Spinal cord (tissue), 10 donors: ENCODE data around the gene SMDT1. TPM values are rescaled to one million over a fixed set of nuclear protein-coding genes. Genes with fewer than 3 reads are reported as not detected.
A peak's percentile ranks its signal among the peaks of the same experiment; 100 is the strongest.
"Not testable (repeated sequence)": the region's sequence is repeated elsewhere in the genome, so short reads cannot be mapped to it uniquely, and the experiment has no call there.

ENCODE experiments used
- DNase-seq, 6 donors: peaks; one replicate each; pipeline versions ENCODE4 v3.0.0 to v3.0.0-alpha.2; 2013 to 2015; ENCODE audit warnings: low spot score in 6 of 6, low read depth in 4 of 6
- H3K27ac ChIP-seq: one replicate; pipeline ENCODE4 v1.5.1; 2013; ENCODE audit warnings: low read depth, low read length, control low read depth
- H3K27me3 ChIP-seq: one replicate; pipeline ENCODE4 v1.6.1; 2013; ENCODE audit warnings: low read length; ENCODE audit not compliant: control insufficient read depth, insufficient read depth
- H3K36me3 ChIP-seq: one replicate; pipeline ENCODE4 v1.6.1; 2013; ENCODE audit warnings: low read length; ENCODE audit not compliant: control insufficient read depth, insufficient read depth
- H3K4me1 ChIP-seq: one replicate; pipeline ENCODE4 v1.6.1; 2013; ENCODE audit warnings: low read length; ENCODE audit not compliant: control insufficient read depth, insufficient read depth
- H3K4me3 ChIP-seq: one replicate; pipeline ENCODE4 v1.5.1; 2013; ENCODE audit warnings: low read depth, low read length, control low read depth
- H3K9me3 ChIP-seq: one replicate; pipeline ENCODE4 v1.6.1; 2013; ENCODE audit warnings: low read length; ENCODE audit not compliant: control insufficient read depth, insufficient read depth
- WGBS: methylation state at CpG from one replicate; pipeline ENCODE4 v1.1.5; 2013; ENCODE audit warnings: missing lambda C conversion rate; ENCODE audit not compliant: insufficient coverage; 5-methylcytosine and 5-hydroxymethylcytosine counted together
- polyA plus RNA-seq, 2 donors: library from polyadenylated mRNA; unstranded; fragments of 120-200 nt; gene quantifications; one replicate each; pipeline ENCODE4 v1.2.1, GENCODE V29; 2013; ENCODE audit not compliant: insufficient read length in 2 of 2
- total RNA-seq, 2 donors: library from RNA; depleted of rRNA in 1 of 2; stranded (reverse); fragments of 120-200 nt in 1 of 2; fragments of >200 nt in 1 of 2; gene quantifications; one replicate each; pipeline versions ENCODE4 v1.2.3 to v1.2.4, GENCODE V29; 2013 to 2014
- donor health status: healthy.

Gene SMDT1
- total and polyA plus RNA-seq, 4 donors = 22.6 to 132 (median 77.1) TPM

DNA sequence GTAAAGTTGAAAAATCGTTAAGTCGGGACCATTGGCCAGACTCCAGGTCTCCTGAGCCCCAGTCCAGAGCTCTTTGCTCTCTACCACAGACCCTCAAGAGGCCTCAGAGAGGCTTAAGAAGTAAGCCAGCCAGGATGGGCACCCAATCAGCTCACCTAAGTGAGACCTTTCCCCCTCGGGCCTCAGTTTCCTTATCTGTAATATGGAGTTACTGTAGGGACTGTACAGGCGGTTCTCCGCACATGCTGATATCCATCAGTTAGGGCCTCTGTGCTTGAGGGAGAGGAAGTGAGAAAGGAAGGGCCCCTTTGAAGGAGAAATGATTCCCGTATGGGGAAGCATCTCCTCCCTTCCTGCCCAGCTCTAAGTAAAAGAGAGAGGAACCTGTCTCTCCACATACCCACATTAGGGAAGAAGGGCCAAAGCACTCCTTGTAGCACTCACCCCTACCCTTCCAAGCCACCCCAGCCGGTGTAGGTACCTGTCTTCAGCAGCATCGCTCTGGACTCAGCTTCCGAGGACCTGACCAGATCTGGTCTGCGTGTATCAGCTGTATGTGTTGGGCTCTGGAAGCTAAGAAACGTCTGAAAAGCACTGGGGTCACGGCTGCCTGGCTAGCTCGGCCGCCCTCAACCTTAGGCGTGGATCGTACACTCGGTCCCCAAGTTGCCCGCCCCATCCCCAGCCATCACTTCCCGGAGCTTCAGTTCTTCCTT lies 9.5 kb upstream of the SMDT1 start:
- Histone ChIP-seq H3K9me3 (no peaks in the 10 kb centered on the region), H3K27me3 (no peaks in the 10 kb centered on the region), H3K27ac (peak overlapping the region; percentile 97), H3K4me1 (peaks cover 46% of the 10 kb centered on the region), H3K4me3 (peak overlapping the region; percentile 91), H3K36me3 (peaks cover 34% of the 10 kb centered on the region)
- 9% methylated on average over 14 of the region's 19 CpGs for WGBS
- peak in 1 of 6 donors; percentile 33 for DNase-seq

- WGBS = under 1% methylated on average over 48 of the region's 56 CpGs
- H3K4me1 ChIP-seq = peaks cover 52% of the 10 kb centered on the region
- DNase-seq = peak; percentile 87 to 99 (median 94)
- H3K4me3 ChIP-seq = peak within 1 kb of the TSS; percentile 91
- no peaks in the 10 kb centered on the region for H3K9me3 ChIP-seq
- H3K27ac ChIP-seq = peak within 1 kb of the TSS; percentile 97
- peaks cover 27% of the 10 kb centered on the region for H3K36me3 ChIP-seq
- no peaks in the 10 kb centered on the region for H3K27me3 ChIP-seq
Measured at GRCh38 chr22:42070517-42071422, 8.7 kb upstream of the SMDT1 start, which contains the start of gene NAGA. Gene NAGA, minus strand, starts transcription at chr22:42070812. Its CDS starts 515 bp downstream, at chr22:42070297.

DNA sequence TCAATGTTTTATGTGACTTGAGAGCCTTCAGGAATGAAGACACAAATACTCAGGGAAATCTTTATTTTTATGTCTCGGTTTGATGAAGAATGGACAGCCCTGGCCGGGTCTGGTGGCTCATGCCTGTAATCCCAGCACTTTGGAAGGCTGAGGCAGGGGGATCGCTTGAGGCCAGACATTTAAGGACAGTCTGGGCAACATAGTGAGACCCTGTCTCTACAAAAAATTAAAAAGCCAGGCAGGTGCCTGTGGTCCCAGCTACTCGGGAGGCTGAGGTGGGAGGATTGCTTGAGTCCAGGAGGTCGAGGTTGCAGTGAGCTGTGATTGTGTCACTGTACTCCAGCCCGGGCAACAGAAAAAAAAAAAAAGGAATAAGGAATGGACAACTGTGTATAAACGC lies 8.0 kb upstream of the SMDT1 start:
- Histone ChIP-seq H3K4me3 (peak overlapping the region; percentile 91), H3K27ac (peak overlapping the region; percentile 97), H3K36me3 (peaks cover 19% of the 10 kb centered on the region), H3K4me1 (peaks cover 52% of the 10 kb centered on the region)
- not testable (repeated sequence) for DNase-seq, H3K9me3 ChIP-seq, H3K27me3 ChIP-seq
- WGBS = 63% methylated on average over 7 of the region's 7 CpGs

- Histone ChIP-seq H3K27ac (no peak overlapping the region), H3K9me3 (no peaks in the 10 kb centered on the region), H3K4me3 (no peak overlapping the region), H3K4me1 (peaks cover 56% of the 10 kb centered on the region), H3K36me3 (peaks cover 15% of the 10 kb centered on the region), H3K27me3 (no peaks in the 10 kb centered on the region)
- WGBS = 85% methylated on average over 8 of the region's 8 CpGs
- peak in 1 of 6 donors; percentile 17 for DNase-seq
Measured at GRCh38 chr22:42072606-42073330, 6.7 kb upstream of the SMDT1 start.

GRCh38 chr22:42073621-42074041 lies 5.9 kb upstream of the SMDT1 start:
- peaks cover 8% of the 10 kb centered on the region for H3K36me3 ChIP-seq
- no peaks in the 10 kb centered on the region for H3K9me3 ChIP-seq
- H3K27me3 ChIP-seq = no peaks in the 10 kb centered on the region
- H3K27ac ChIP-seq = peak overlapping the region; percentile 84
- peaks cover 60% of the 10 kb centered on the region for H3K4me1 ChIP-seq
- DNase-seq = no peak
- WGBS = 76% methylated on average over 13 of the region's 14 CpGs
- H3K4me3 ChIP-seq = peak overlapping the region; percentile 50

GRCh38 chr22:42074132-42074811 lies 5.2 kb upstream of the SMDT1 start, which contains the start of gene PHETA2:
Gene PHETA2, plus strand, starts transcription at chr22:42074248. Its CDS starts 3,046 bp downstream, at chr22:42077294.
- Histone ChIP-seq H3K4me1 (peaks cover 61% of the 10 kb centered on the region), H3K27me3 (no peaks in the 10 kb centered on the region), H3K36me3 (peaks cover 8% of the 10 kb centered on the region), H3K27ac (peak within 1 kb of the TSS; percentile 84), H3K4me3 (peak within 1 kb of the TSS; percentile 50), H3K9me3 (no peaks in the 10 kb centered on the region)
- 5% methylated on average over 44 of the region's 55 CpGs for WGBS
- peak in 2 of 6 donors; percentile 4 to 51 for DNase-seq

GRCh38 chr22:42074846-42075676 lies 4.4 kb upstream of the SMDT1 start:
- Histone ChIP-seq H3K27me3 (no peaks in the 10 kb centered on the region), H3K27ac (peak overlapping the region; percentile 84), H3K4me3 (peak overlapping the region; percentile 50), H3K4me1 (peaks cover 56% of the 10 kb centered on the region), H3K9me3 (no peaks in the 10 kb centered on the region), H3K36me3 (peaks cover 8% of the 10 kb centered on the region)
- DNase-seq = no peak
- WGBS = 87% methylated on average over 6 of the region's 9 CpGs

- peaks cover 51% of the 10 kb centered on the region for H3K4me1 ChIP-seq
- no peak for DNase-seq
- H3K36me3 ChIP-seq = peaks cover 11% of the 10 kb centered on the region
- no peaks in the 10 kb centered on the region for H3K9me3 ChIP-seq
- WGBS = 93% methylated on average over 19 of the region's 20 CpGs
- no peak overlapping the region for H3K4me3 ChIP-seq
- no peaks in the 10 kb centered on the region for H3K27me3 ChIP-seq
- no peak overlapping the region for H3K27ac ChIP-seq
Measured at GRCh38 chr22:42076764-42077485, 2.6 kb upstream of the SMDT1 start.
